ENCODE data around the gene BNC2.

Gene BNC2

GRCh38 chr9:16391369-16391768, 479.1 kb downstream of the BNC2 start:
- TF ChIP-seq, protein P1, sequence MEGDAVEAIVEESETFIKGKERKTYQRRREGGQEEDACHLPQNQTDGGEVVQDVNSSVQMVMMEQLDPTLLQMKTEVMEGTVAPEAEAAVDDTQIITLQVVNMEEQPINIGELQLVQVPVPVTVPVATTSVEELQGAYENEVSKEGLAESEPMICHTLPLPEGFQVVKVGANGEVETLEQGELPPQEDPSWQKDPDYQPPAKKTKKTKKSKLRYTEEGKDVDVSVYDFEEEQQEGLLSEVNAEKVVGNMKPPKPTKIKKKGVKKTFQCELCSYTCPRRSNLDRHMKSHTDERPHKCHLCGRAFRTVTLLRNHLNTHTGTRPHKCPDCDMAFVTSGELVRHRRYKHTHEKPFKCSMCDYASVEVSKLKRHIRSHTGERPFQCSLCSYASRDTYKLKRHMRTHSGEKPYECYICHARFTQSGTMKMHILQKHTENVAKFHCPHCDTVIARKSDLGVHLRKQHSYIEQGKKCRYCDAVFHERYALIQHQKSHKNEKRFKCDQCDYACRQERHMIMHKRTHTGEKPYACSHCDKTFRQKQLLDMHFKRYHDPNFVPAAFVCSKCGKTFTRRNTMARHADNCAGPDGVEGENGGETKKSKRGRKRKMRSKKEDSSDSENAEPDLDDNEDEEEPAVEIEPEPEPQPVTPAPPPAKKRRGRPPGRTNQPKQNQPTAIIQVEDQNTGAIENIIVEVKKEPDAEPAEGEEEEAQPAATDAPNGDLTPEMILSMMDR (IDR thresholded peaks at IDR 0.05; ENCODE audit: control extremely low read depth, extremely low read depth, low read depth, missing control alignments): no peak
- ChIA-PET CTCF (interaction anchor here (0.7 kb wide), 1 partner anchor 10 kb away, joined by 3 read pairs; no protein-coding TSS in a partner anchor), POLR2A (no interaction called here)
- DNase-seq (ENCODE audit: extremely low spot score): no peak

DNA sequence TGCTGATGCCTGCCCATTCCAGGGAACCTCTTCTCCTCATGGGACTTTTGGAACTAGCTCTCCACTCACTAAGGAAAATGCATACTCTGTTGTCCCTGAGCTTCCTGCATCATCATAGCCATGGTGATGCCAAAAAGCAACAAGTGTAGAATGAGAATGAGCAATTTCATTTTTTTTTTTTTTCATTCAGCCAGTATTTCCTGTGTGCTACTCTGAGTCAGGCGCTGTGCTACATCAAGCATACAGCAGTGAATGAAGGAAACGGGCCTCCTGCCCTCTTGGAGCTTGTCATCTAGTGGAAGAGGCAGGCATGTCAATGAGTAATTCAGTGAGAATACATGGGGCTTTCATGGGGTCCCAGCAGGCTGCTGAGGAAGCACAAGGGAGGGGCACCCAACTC, 483.1 kb downstream of the BNC2 start:
- ChIA-PET CTCF (no interaction called here), POLR2A (no interaction called here)

GRCh38 chr9:16386827-16387077, 483.7 kb downstream of the BNC2 start:
- POLR2A ChIA-PET: no interaction called here

More for the DNA sequence above, 483.1 kb downstream of the BNC2 start:
- TF ChIP-seq, protein P1 (IDR thresholded peaks at IDR 0.05; ENCODE audit: control extremely low read depth, extremely low read depth, low read depth, missing control alignments): no peak
- no peak for DNase-seq (ENCODE audit: extremely low spot score)

DNA sequence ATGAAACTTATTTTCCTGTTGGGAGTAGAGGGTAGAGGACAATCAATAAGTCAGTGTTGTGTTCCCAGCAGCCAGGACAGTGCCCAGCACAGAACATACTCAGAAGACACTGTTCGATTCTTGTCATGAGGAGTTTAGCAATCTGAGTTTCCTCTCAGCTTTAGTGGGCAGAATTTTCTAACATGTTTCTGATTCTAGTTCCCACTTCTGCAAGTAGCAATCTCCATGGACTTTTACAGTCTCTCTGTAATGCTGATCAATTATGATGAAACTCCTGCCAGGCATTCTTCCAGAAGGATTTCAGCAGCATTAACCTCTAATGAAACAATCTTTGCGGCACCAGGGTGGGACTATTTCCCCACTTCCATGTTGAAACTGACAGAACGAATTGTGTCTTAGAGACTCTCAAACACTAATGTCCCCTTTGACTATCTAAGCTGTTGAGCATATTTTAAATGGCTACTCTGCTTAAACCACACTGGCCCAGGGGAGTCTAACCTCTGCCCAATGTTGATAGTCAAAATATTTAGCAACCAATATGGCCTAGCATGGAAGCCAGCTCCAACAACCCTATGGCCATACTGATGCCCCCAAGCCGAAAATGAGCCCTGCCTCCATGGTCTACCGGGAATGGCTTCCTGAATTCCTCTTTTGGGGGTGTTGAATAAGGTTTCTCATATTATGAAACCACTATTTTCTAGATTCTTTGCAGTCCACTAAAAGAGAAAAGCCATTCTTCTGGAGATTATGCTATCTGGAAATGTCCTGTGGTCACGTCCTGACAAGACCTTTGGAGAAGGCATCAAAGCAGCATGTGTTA, 484.3 kb downstream of the BNC2 start:
- no peak for DNase-seq (ENCODE audit: extremely low spot score)
- ChIA-PET CTCF (no interaction called here), POLR2A (no interaction called here)
- TF ChIP-seq, protein P1 (IDR thresholded peaks at IDR 0.05; ENCODE audit: control extremely low read depth, extremely low read depth, low read depth, missing control alignments): no peak

More at GRCh38 chr9:16386827-16387077, 483.7 kb downstream of the BNC2 start:
- no peak for DNase-seq (ENCODE audit: extremely low spot score)
- CTCF ChIA-PET: no interaction called here
- TF ChIP-seq, protein P1 (IDR thresholded peaks at IDR 0.05; ENCODE audit: control extremely low read depth, extremely low read depth, low read depth, missing control alignments): no peak

GRCh38 chr9:16385590-16385989, 484.9 kb downstream of the BNC2 start:
- no peak for DNase-seq (ENCODE audit: extremely low spot score)
- TF ChIP-seq, protein P1 (IDR thresholded peaks at IDR 0.05; ENCODE audit: control extremely low read depth, extremely low read depth, low read depth, missing control alignments): no peak
- ChIA-PET CTCF (no interaction called here), POLR2A (no interaction called here)

DNA sequence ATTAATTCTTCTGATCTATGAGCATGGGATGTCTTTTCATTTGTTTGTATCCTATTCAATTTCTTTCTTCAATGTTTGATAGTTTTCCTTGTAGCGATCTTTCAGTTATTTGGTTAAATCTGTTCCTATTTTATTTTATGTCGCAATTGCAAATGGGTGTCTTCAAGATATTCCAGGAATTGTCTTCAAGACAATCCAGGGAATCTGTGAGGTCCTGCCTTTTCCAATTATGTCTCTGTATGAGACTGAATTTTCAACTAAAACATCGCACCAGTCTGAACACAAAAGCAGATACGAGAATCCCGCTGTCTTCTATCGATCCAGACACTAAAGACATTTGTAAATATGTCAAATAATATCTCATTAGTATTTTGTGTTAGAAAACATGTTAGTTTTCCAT, 485.5 kb downstream of the BNC2 start:
- CTCF ChIA-PET: no interaction called here
- POLR2A ChIA-PET: no interaction called here
- TF ChIP-seq, protein P1 (IDR thresholded peaks at IDR 0.05; ENCODE audit: control extremely low read depth, extremely low read depth, low read depth, missing control alignments): no peak

More for the DNA sequence above, 485.5 kb downstream of the BNC2 start:
- DNase-seq (ENCODE audit: extremely low spot score): no peak

Data from GM10248 (cell line).